KMS-11 (cell line): ENCODE measurements around the gene FAM174C.
A peak's percentile ranks its signal among the peaks of the same experiment; 100 is the strongest.

Experiments used
- H2AFZ ChIP-seq: fragments of 200-600 bp; sonication (generic); 2 replicates; pipeline ENCODE4 v1.6.1; 2016; ENCODE audit warnings: antibody characterized with exemption, mixed run types, low read depth
- H3K27ac ChIP-seq: fragments of 200-600 bp; sonication (generic); 2 replicates; pipeline ENCODE4 v1.6.1; 2016; ENCODE audit warnings: mild to moderate bottlenecking, mixed run types
- H3K27me3 ChIP-seq: fragments of 200-600 bp; sonication (generic); 2 replicates; pipeline ENCODE4 v1.6.1; 2017; ENCODE audit warnings: mild to moderate bottlenecking, low read depth, mixed run types, moderate library complexity; ENCODE audit not compliant: insufficient read depth
- H3K36me3 ChIP-seq: fragments of 200-600 bp; sonication (generic); 2 replicates; pipeline ENCODE4 v1.6.1; 2017; ENCODE audit warnings: mild to moderate bottlenecking, mixed run types; ENCODE audit not compliant: insufficient read depth
- H3K4me1 ChIP-seq: fragments of 200-600 bp; sonication (generic); 2 replicates; pipeline ENCODE4 v1.6.1; 2016; ENCODE audit warnings: mild to moderate bottlenecking, low read depth, mixed run types; ENCODE audit not compliant: poor library complexity, severe bottlenecking
- H3K4me2 ChIP-seq: fragments of 200-600 bp; sonication (generic); 2 replicates; pipeline ENCODE4 v1.7.0; 2016; ENCODE audit warnings: mild to moderate bottlenecking, mixed run types
- H3K4me3 ChIP-seq: fragments of 200-600 bp; sonication (generic); IDR thresholded peaks from 2 replicates; pipeline ENCODE4 v1.6.1; 2017; ENCODE audit warnings: low read depth, low read length, mixed read lengths; ENCODE audit not compliant: insufficient read depth
- H3K79me2 ChIP-seq: fragments of 200-600 bp; sonication (generic); 2 replicates; pipeline ENCODE4 v1.6.1; 2016; ENCODE audit warnings: low read depth, mixed run types; ENCODE audit not compliant: insufficient read depth
- H3K9ac ChIP-seq: fragments of 200-600 bp; sonication (generic); 2 replicates; pipeline ENCODE4 v1.6.1; 2016; ENCODE audit warnings: mild to moderate bottlenecking, mixed run types
- H4K20me1 ChIP-seq: fragments of 200-600 bp; sonication (generic); 2 replicates; pipeline ENCODE4 v1.6.1; 2016; ENCODE audit warnings: mild to moderate bottlenecking, mixed run types; ENCODE audit not compliant: insufficient read depth
- TF ChIP-seq, protein P1 (sequence below): fragments of 200-600 bp; sonication (generic); conservative IDR thresholded peaks from 2 replicates; pipeline ENCODE4 v1.6.1; 2017; ENCODE audit warnings: low read depth, mild to moderate bottlenecking, antibody characterized with exemption, low read length, moderate library complexity, mixed read lengths

FAM174C gene

DNA sequence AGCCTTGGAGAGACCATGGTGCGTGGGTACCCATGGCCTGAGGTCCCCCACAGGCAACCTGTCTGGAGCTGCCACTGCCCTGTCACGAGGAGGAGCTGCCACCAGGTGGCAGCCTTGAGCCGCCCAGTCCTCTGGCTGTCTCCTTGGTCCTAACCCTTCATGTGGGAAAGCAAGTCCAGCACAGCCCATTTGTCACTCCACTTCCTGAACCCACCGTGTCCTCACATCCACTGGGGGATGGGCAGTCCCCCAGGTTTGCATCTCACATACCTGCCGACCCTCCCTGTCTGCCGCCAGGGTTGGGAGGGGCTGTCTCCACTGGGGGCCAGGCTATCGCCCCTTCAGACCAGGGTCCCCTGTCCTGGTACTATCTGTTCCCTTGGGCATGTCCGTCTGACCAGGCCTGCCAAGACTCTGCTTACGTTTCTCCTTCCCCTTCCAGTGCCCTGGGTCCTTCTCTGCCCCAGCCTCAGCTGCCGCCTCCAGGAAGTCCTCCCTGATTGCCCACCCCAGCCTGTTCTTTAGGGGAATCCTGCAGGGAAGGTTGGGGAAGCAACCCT lies 4.5 kb downstream of the FAM174C start:
- Histone ChIP-seq H3K9ac (no peak overlapping the region), H3K4me3 (no peak overlapping the region), H3K27ac (no peak overlapping the region), H4K20me1 (no peaks in the 10 kb centered on the region), H3K27me3 (peaks cover 20% of the 10 kb centered on the region), H2AFZ (no peak overlapping the region), H3K79me2 (peaks cover 12% of the 10 kb centered on the region; the same call in 1 of the 2 replicates), H3K4me1 (peaks cover 12% of the 10 kb centered on the region), H3K4me2 (no peak overlapping the region), H3K36me3 (no peaks in the 10 kb centered on the region)
- TF ChIP-seq, protein P1, sequence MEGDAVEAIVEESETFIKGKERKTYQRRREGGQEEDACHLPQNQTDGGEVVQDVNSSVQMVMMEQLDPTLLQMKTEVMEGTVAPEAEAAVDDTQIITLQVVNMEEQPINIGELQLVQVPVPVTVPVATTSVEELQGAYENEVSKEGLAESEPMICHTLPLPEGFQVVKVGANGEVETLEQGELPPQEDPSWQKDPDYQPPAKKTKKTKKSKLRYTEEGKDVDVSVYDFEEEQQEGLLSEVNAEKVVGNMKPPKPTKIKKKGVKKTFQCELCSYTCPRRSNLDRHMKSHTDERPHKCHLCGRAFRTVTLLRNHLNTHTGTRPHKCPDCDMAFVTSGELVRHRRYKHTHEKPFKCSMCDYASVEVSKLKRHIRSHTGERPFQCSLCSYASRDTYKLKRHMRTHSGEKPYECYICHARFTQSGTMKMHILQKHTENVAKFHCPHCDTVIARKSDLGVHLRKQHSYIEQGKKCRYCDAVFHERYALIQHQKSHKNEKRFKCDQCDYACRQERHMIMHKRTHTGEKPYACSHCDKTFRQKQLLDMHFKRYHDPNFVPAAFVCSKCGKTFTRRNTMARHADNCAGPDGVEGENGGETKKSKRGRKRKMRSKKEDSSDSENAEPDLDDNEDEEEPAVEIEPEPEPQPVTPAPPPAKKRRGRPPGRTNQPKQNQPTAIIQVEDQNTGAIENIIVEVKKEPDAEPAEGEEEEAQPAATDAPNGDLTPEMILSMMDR, result peak; percentile 90

DNA sequence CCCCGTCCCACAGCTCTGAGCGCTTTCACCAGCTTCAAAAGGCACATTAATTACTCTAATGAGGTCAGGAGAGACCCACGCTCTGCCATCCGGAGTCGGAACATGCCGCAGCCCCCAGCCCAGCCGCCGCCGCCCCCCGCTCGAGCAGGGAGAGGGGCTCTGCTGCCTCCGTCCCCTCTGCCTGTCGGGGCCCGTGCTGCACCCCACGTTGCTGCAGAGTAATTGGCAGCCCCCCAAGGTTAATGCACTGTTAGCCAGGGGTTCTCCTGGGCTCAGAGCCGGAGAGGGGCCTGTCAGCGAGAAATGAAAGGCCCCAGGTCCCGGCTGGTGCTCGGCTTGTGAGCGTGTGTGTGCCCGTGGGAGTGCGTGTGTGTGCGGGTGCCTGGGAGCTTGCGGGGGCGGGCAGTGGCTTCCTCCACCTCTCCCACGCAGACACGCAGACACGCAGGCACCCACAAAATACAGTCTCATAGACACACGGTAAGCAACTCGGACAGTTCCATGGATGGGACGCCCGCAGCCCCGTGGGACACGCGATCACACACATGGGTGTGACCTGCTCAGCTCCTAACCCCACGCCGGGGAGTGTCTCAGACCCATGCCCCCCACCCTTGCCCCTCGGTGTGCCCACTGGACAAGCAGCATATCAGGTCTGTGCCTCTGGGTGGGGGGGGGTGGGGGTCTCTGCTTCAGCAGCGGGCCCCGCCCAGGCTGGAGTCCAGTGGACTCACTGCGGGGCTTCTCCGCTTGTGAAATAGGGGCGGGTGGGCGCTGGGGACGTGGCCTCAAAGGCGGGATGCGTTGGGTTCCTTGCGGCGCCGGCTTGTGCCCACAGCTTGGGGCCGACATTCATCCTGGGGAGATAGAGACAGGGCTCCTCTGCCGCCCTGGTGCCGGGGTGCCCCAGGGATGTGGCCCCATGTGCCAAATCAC lies 5.6 kb downstream of the FAM174C start:
- TF ChIP-seq, protein P1, result no peak
- no peak overlapping the region for H3K4me2 ChIP-seq
- peaks cover 25% of the 10 kb centered on the region for H3K27me3 ChIP-seq
- H3K79me2 ChIP-seq, result peaks cover 12% of the 10 kb centered on the region; the same call in 1 of the 2 replicates
- H3K36me3 ChIP-seq, result no peaks in the 10 kb centered on the region
- H3K27ac ChIP-seq, result no peak overlapping the region
- peaks cover 12% of the 10 kb centered on the region for H3K4me1 ChIP-seq
- H3K9ac ChIP-seq, result no peak overlapping the region
- H4K20me1 ChIP-seq, result no peaks in the 10 kb centered on the region
- H3K4me3 ChIP-seq, result no peak overlapping the region
- no peak overlapping the region for H2AFZ ChIP-seq

DNA sequence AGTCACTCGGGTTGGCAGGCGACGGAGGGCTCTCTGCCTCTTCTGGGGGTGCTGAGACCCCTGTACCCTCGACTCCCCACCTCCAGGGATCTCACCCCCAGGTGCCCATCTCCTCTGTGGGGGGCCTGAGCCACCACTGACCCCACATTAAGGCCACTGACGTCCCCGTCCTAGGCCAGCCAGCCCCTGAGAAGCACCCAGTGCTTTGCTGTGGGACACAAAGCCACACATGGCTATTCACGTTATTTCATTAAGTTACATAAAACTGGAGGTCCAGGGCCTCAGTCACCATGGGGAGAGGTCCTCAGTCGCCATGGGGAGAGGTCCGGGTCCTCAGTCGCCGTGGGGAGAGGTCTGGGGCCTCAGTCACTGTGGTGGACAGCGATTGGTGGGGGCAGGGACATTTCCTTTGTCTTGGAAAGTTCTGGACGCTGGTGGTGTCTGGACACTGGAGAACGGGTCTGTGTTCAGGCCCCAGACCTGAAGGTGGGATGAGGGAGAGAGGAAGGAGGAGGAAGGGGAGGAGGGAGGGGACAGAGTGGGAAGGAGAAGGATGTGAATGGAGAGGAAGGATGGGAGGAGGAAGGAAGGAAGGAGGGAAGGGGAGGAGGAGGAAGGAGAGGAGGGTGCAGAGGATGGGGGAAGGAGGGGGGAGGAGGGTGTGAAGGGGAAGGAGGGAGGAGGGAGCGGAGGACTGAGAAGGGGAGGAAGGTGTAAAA lies 6.4 kb downstream of the FAM174C start:
- Histone ChIP-seq H3K27ac (no peak overlapping the region), H3K27me3 (peaks cover 29% of the 10 kb centered on the region), H3K9ac (no peak overlapping the region), H2AFZ (no peak overlapping the region), H3K4me1 (peaks cover 9% of the 10 kb centered on the region), H4K20me1 (no peaks in the 10 kb centered on the region), H3K36me3 (no peaks in the 10 kb centered on the region), H3K4me3 (no peak overlapping the region), H3K4me2 (no peak overlapping the region), H3K79me2 (peaks cover 6% of the 10 kb centered on the region; the same call in 1 of the 2 replicates)
- TF ChIP-seq, protein P1, result no peak

DNA sequence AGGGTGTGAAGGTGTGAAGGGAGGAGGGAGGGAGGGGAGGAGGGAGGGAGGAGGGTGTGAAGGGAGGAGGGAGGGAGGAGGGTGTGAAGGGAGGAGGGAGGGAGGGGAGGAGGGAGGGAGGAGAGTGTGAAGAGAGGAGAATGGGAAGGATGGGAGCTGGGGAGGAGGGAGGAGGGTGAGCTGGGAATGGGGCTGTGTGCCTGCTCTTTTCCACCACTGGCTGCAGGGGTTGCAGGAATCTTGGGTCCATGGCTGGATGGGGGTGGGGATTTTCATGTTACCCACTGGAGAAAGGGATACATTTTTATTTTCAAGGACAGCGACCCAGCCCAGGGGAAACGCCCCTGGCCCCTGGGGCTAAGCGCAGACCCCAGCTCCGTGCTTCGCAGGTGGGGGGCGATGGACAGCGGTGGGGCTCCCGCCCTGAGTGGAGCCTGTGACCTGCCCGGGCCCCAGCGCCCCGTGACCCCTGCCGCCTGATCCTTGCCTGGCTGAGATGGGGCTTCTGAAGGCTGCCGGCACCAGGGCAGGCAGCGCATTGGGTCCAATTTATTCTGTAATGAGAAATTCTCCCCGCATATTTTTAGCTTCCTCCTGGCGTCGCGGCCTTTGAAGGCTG lies 7.4 kb downstream of the FAM174C start:
- TF ChIP-seq, protein P1, result no peak
- no peak overlapping the region for H3K4me2 ChIP-seq
- peaks cover 39% of the 10 kb centered on the region for H3K27me3 ChIP-seq
- H2AFZ ChIP-seq, result no peak overlapping the region
- H3K4me1 ChIP-seq, result peaks cover 4% of the 10 kb centered on the region
- no peaks in the 10 kb centered on the region for H3K36me3 ChIP-seq
- no peaks in the 10 kb centered on the region for H3K79me2 ChIP-seq
- no peak overlapping the region for H3K27ac ChIP-seq
- H3K9ac ChIP-seq, result no peak overlapping the region
- no peaks in the 10 kb centered on the region for H4K20me1 ChIP-seq
- H3K4me3 ChIP-seq, result no peak overlapping the region
